D721Med (cell line): ENCODE results near the gene TMEM176B.

ENCODE experiments used
- DNase-seq: peaks from one replicate; pipeline ENCODE4 v3.0.0; 2011; ENCODE audit warnings: low spot score; ENCODE audit not compliant: insufficient read length
- FAIRE-seq: peaks from 2 replicates; lab custom pipeline; 2011; peaks lifted over from hg19 to GRCh38; lab: Jason Lieb, UNC
- CTCF ChIP-seq: IDR thresholded peaks from 2 replicates; pipeline ENCODE4 v1.5.1; 2012; ENCODE audit warnings: mild to moderate bottlenecking, control low read depth; ENCODE audit not compliant: insufficient read depth; ENCODE audit errors: missing control alignments

TMEM176B gene

GRCh38 chr7:150751702-150752101 is 48.5 kb downstream of the TMEM176B start:
- TF ChIP-seq CTCF: no peak
- no peak for FAIRE-seq
- no peak for DNase-seq

GRCh38 chr7:150748376-150748775 is 51.8 kb downstream of the TMEM176B start:
- DNase-seq (no peak), FAIRE-seq (no peak)
- no peak for TF ChIP-seq CTCF

GRCh38 chr7:150746921-150747320 is 53.2 kb downstream of the TMEM176B start:
- no peak for FAIRE-seq
- DNase-seq: no peak
- TF ChIP-seq CTCF: no peak

- FAIRE-seq (no peak), DNase-seq (no peak)
Observed at GRCh38 chr7:150745876-150746275, 54.3 kb downstream of the TMEM176B start.

GRCh38 chr7:150745086-150745485 is 55.1 kb downstream of the TMEM176B start:
- DNase-seq: no peak
- TF ChIP-seq CTCF: no peak
- no peak for FAIRE-seq

More at GRCh38 chr7:150745876-150746275, 54.3 kb downstream of the TMEM176B start:
- no peak for TF ChIP-seq CTCF

- DNase-seq: no peak
- no peak for TF ChIP-seq CTCF
- no peak for FAIRE-seq
Observed at GRCh38 chr7:150744041-150744656, 56.0 kb downstream of the TMEM176B start.

- TF ChIP-seq CTCF: no peak
- DNase-seq (no peak), FAIRE-seq (no peak)
Observed at GRCh38 chr7:150742286-150742968, 57.7 kb downstream of the TMEM176B start.
